T-helper 9 cell (primary cell): ENCODE measurements around the gene TRIM43B.
"Not testable (repeated sequence)": the region's sequence is repeated elsewhere in the genome, so short reads cannot be mapped to it uniquely, and the experiment has no call there.

Experiments used
- DNase-seq: peaks from one replicate; pipeline ENCODE4 v3.0.0-alpha.2; 2020
- total RNA-seq, 2 donors: gene quantifications; one replicate each; lab custom pipeline; 2026; lab: John Stamatoyannopoulos, UW

TRIM43B gene
- 0 reads per million in 2 donors for total RNA-seq

DNA sequence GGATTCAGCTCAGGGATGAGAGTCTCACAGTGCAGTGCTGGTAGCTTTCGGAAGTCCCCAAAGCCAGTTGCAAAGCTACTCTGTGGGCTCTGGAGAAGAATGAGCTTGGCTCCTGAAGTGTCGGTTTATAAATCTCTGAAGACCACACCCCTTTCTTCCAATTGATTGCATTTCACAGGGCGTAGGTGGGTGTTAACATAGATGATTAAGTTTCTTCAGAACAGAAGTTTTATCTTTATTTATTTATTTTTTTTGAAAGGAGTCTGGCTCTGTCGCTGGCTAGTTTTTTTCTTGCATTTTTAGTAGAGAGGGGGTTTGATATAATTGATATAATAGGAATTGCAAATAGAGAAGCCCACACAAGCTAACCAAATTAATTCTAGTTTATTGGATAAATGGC lies at the start of gene TRIM43B:
TSS of gene TRIM43B (minus strand) at position 101 of the 400 bp plus-strand sequence. CDS start 2,040 bp downstream, outside the sequence.
- DNase-seq, result not testable (repeated sequence)

- no peak for DNase-seq
These were observed 46.8 kb upstream of the TRIM43B start for GRCh38 chr2:95531254-95531771.

GRCh38 chr2:95530734-95531133 lies 46.2 kb upstream of the TRIM43B start:
- no peak for DNase-seq

DNA sequence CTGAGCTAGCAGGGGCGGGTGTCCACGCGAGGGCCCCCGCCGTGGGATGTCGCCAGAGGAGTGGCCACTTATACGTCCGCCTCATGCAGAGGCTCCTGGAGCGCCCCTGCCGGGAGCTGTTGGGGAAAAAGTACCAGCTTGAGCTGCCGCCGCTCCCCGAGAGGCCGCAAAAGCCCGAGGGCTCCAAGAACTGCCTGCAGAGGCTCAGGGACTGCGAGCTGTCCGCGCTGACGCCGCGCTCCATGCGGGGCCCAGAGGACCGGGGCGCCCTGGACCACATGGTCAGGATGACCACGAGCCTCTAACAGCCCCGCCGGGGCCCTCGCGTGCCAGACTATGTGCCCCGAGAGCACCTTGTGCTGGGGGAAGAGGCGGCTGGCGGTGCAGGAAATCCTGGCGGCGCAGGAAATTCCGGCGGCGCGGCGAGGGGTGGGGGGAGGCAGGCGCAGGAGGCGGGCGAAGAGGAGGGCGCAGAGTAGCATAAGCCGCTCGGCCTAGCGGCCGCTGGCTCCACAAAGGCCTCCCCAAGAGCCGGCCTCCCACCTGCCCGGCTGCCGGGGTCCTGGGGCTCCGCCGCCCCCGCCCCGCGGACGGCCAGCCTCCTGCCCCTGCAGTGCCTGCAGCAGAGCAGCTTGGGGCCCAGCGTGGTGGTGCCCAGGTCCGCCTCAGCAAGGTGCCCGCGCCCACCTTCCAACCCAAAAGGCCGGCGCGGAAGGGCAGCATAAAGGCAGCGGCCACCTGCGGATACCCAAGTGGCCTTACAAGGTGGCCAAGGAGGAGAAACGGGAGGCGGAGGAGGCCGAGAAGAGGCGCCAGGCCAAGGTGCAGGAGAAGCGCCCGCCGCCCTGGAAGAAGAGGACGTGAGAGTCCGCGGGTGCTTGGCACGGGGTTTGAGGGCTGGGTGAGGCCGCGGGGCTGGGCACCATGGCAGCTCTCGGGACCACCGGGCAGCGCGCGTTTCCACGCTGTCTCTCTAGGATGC lies 42.1 kb upstream of the TRIM43B start:
- peak; percentile 14 for DNase-seq

DNA sequence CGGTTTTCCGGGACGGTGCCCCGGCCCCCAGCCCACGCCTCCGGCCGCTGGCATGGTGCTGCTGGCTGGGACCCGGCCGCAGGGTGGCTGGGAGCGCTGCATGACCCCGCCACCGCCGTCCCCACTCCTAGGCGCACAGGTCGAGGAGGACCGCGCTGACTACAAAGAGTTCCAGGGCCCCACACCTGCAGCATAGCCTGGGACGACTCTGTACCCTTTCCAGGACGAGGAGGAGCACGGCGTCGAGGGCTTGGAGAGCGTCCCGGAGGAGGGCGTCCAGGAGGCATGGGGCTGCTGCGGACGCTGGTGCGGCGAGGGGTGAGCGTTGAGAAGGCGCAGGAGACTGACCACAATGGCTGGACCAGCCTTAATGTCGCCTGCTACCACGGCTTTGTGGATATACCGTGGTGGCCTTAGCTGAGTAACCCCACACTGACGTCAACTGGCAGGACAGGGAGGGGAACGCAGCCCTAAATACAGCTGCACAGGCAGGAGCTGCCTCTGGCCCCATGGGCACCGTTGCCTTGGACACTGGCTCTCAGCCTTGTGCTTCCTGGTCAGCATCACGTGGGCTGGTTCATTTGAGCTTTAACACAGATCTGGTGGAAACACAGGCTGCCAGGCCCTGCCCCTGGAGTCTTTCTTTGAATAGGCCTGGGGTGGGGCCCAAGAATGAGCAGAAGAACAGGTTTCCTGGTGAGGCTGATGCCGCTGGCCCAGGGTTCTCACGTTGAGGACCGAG lies 40.9 kb upstream of the TRIM43B start:
- no peak for DNase-seq

DNA sequence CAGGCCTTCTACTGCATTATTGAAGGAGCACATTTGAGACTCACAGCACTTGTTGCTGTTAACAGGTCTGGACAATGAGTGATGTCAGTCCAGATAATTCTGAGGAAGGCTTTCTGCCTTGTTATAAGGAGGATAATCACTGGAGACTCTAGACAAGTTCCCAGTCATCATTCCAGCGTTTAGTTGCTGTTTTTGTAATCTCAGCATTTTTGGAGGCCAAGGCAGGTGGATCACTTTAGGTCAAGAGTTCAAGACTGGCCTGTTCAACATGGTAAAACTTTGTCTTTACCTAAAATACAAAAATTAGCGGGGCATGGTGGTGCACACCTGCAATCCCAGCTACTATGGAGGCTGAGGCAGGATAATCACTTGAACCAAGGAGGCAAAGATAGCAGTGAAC lies 39.6 kb upstream of the TRIM43B start:
- no peak for DNase-seq

- no peak for DNase-seq
These were observed 30.2 kb upstream of the TRIM43B start for GRCh38 chr2:95514718-95515117.

- DNase-seq, result not testable (repeated sequence)
These were observed 29.7 kb upstream of the TRIM43B start for GRCh38 chr2:95514226-95514625.

DNA sequence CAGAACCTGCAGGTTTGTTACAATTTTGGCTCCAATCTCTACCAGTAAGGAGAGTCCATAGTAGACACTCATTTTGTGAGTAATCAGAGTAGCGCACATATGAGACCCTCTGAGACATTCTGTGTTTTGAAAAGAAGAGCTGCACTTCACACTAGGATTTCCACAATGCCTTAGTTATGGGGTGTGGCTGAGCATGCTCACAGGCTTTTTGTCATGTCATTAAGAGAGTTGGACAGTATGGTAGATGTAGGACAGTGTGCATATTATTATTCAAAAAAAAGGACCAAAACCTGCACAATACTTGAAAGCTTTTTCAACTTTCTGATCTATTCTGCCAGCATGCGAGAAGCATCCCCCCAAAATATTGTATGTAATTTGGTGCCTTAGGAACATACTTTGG lies 24.9 kb upstream of the TRIM43B start:
- no peak for DNase-seq

GRCh38 chr2:95505222-95505621 lies 20.7 kb upstream of the TRIM43B start:
- DNase-seq, result no peak

DNA sequence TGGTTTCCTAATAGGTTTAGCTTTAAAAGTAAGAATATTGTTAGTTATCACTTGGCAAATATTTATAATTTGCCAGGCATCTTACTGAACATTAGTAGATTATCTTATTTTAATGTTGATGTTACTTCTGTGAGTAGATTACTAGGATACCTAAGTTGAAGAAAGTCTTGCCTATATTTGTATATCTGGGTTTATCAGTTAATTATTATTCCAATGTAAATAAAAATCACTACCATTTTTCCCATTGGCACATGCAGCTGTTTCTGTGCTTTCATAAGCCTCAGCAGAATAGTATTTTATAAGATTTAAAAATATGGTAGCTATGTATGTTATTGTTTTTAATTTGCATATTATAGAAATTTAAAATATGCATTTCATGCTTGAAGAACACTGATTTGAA lies 16.3 kb upstream of the TRIM43B start:
- no peak for DNase-seq

DNA sequence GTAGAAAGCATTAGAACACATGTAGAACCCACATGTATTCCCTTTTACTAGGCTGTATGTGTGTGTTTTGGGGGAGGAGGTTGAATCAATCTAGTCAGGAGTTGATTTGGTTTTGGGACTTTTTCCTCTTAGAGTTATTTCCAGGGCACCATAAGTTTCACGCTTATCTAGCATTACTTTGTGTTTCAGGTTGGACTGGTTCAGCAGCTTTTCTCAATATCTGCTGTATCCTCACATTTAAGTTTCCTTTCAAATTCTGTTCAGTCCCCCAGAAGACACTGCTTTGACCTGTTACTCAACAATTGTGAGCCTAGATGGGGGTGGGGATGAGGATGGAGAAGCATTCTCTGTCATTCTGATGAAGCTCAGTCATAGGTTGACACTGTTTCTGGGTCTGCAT lies 7.5 kb upstream of the TRIM43B start:
- DNase-seq, result not testable (repeated sequence)

- DNase-seq, result not testable (repeated sequence)
These were observed 9.5 kb downstream of the TRIM43B start for GRCh38 chr2:95475025-95475424.

GRCh38 chr2:95467984-95468383 lies 16.6 kb downstream of the TRIM43B start:
- DNase-seq, result not testable (repeated sequence)

GRCh38 chr2:95466572-95466971 lies 18.0 kb downstream of the TRIM43B start:
- DNase-seq, result not testable (repeated sequence)

DNA sequence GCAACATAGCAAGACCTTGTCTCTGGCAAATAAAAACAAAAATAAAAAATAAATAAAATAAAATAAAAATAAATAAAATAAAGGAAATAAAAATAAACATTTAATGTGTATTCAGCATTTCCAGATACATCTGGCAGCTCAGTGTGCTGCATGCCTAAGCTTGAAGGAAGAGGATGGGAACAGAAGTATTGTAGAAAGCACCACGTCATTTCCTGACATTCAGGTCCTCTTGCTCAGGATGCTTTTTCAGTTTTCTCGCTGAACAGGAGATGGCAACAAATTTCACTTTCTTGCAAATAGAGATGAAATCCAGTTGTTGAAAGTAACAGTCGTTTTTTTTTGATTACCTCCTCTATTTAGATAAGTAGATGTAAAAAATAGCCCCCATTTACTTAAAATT lies 21.3 kb downstream of the TRIM43B start:
- not testable (repeated sequence) for DNase-seq

GRCh38 chr2:95445317-95445716 lies 39.2 kb downstream of the TRIM43B start:
- DNase-seq, result not testable (repeated sequence)

DNA sequence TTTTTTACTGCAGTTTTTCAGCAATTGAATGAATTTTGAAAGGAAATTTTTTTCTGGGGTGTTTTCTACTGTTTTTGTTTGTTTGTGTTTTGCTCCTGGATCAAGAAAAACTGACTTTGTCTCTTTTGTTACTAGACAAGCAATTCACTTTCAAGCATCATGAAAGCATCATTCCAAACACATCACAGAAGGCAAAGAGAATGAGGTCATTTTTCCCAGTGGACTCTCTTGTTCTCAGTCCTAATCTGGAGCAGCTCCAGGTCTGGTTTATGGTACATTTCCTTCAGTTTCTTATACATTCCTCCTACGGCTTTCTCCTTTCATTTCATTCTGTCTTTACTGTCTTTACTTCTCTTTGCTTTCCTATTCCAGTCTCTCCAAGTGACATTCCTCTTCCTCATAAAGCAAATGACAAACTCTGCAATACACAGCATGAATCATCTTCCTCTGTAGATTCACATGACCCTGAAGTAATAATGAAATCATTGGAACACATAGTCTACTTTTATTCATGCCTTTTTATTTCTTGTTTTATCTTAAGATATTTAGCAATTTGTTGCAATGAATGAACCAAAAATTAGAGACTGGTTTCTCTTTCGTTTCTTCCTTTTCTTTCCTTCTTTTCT lies 42.0 kb downstream of the TRIM43B start:
- not testable (repeated sequence) for DNase-seq

DNA sequence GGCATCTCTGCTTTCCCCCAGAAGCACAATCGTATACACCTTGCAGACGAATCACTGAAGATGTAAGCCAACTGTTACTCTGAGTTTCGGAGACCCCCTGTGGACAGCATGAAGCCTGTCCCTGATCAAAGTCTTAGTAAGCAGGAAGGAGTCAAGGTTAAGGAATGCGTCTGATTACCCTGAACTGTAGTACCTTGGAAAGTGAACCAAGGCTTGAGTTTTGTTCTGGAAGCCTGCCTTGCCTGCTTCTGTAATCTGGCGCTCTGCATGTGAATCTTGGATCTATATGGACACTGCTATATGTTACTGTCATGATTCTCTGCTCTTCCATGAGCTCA lies 48.7 kb downstream of the TRIM43B start:
- DNase-seq, result not testable (repeated sequence)

DNA sequence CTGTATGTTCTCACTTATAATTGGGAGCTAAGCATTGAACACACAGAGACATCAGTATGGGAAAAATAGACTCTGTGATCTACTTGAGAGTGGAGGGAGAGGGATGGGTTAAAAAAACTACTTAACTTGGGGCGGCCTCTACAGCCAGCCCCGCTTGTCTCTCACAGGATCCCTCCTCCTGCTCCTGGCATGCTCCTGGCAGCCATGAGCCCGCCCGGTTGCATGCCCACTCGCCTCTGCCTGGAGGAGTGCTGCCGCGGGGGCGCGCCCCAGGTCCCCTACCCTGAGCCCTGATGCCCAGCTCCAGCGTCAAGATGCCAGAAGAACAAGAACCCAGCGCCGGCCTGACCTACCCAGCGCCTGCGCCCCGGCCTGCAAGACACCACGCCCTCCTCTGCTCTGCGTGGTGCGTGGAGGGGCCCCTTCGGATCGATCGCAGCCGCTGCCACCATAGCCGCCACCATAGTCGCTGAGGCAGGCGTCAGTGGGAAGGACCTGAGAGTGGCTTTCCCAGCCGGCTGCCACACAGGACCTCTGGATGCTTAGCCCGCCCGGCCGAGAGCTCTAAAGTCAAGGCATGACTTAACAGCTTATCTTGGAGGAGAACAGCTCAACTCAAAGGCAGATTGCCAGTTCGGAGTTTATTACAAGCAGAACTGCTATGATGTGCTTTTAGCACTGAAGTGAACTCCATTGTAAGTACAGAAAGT lies 49.2 kb downstream of the TRIM43B start:
- not testable (repeated sequence) for DNase-seq

DNA sequence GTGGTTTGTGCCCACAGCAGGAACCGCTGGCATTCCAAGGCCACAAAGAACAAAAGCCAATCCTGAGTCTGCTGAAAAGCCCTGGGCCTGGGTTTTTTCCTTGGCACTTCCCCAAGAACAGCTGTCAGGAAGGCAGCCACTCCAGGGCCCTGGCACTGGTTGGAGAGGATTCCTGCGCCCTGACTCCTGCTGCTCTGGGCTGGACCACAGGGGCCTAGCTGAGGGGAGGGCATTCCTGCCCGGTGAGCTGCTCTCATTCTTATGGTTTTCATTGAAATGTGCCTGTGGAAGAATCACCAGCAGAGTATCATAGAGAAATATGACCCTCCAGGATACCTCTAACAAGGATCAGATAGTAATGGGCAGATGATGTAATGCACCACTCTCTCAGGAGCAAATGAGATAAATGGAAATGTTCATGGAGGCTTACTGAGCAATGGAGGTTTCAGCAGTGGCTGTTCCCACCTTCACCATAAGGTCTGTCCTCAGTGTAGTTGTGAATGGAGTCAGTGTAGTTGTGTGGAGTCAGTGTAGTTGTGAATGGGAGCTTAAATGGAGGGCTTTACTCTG lies 50.0 kb downstream of the TRIM43B start:
- not testable (repeated sequence) for DNase-seq

- not testable (repeated sequence) for DNase-seq
These were observed 50.6 kb downstream of the TRIM43B start for GRCh38 chr2:95433973-95434372.
